Amniotic epithelial cell (primary cell): Measurements from ENCODE around the gene SGSM2.
A peak's percentile ranks its signal among the peaks of the same experiment; 100 is the strongest.

ENCODE experiments used
- DNase-seq: peaks from one replicate; pipeline ENCODE4 v3.0.0-alpha.2; 2010; ENCODE audit warnings: low read depth

The SGSM2 gene

DNA sequence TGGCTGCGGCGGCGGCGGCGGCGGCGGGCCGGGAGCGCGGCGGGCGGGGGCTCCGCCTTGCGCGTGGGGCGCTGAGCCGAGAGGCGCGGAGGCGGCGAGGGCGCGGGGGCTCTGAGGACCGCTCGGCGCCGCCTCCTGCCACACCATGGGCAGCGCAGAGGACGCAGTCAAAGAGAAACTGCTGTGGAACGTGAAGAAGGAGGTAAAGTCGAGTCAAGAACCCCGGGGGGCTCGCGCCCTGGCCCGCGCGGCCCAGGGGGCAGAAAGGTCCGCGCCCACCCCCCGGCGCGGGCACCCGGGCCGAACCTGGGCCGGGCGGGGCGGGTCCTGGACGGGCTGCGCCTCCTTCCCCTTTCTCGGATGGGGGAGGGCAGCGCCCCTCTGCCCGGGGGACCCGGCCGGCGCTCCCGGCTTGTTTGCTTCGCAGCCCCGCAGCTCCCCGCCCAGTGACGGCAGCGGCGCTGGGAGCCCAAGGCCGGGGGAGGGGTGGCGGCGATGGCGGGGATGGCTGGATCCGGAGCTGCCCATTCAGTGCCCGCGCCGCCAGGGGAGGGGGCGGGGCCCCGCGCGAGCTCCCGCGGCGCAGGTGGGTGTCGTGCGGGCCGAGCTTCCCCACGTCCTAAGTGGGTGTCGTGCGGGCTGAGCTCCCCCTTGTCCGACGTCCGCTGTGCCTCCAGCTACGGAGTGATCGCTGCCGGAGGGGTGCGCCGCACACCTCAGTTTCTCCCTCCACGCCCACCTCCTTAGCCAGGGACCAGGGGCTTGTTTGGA lies 428 bp downstream of the SGSM2 start:
- DNase-seq = peak; percentile 51

DNA sequence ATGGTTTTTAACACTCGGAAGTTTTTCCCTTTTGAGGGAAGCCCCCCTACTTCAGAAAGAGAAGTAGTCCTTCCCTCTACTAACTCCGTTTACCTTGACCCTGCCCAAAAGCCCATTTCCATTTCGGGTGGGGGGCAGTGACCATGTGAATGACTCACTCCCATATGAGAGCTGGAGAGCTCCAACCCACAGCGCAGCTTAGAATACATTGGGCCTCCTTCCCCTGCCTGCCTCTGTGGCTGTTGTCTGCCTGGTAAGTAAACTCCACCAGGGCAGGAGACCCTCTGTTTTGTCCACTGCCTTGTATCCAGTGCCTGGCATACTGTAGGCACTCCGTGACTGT lies 985 bp downstream of the SGSM2 start:
- no peak for DNase-seq

DNA sequence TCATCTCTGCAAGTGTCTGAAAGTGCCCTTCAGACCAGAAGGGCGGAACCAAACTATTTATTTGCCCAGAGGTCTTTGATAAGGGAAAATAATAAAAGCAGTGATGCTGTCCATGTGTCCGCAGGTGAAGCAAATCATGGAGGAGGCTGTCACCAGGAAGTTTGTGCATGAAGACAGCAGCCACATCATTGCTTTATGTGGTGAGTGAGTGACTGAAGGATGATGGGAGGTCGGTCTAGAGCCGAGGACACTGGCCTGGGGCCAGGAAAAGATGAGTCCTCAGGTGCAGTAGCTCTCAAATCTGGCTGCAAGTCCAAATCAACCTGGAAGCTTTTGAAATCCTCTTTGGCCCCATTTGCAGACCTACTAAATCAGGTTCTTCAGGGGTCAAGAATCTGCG lies 6.1 kb downstream of the SGSM2 start:
- no peak for DNase-seq

DNA sequence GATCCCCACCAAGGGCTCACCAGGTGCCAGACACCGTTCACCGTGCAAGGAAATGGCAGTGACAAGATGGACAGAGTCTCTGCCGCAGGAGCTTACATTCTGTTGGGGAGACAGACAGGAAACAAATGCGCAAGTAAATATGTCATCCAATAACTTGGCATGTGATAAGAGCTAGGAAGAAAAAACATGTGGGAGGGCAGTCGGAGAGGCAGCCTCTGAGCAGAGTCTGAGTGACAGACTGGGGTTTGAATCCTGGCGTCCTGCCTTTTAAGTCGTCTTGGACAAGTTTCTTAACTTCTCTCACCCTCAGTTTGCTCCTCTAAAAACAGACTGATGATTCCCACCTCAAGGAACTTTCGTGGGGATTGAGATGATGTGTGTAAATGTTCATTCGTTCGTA lies 7.2 kb downstream of the SGSM2 start:
- DNase-seq = no peak

DNA sequence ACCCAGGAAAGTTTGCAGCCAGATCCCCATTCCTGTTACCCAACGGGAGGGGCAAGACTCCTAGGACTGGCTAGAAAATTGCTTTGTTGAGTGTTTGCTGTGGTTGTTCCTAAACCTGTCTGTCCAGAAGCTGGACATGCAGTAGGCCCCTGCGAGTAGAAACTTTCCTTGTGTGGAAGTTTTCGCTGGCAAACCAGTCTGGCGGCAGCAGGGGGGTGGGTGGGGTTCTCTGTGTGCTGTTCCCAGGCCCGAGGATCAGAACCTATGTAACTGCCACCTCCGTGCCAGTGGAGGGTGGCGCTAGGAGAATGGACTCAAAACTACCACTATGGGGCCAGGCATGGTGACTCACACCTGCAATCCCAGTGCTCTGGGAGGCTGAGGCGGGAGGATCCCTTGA lies 9.2 kb downstream of the SGSM2 start:
- DNase-seq = no peak

DNA sequence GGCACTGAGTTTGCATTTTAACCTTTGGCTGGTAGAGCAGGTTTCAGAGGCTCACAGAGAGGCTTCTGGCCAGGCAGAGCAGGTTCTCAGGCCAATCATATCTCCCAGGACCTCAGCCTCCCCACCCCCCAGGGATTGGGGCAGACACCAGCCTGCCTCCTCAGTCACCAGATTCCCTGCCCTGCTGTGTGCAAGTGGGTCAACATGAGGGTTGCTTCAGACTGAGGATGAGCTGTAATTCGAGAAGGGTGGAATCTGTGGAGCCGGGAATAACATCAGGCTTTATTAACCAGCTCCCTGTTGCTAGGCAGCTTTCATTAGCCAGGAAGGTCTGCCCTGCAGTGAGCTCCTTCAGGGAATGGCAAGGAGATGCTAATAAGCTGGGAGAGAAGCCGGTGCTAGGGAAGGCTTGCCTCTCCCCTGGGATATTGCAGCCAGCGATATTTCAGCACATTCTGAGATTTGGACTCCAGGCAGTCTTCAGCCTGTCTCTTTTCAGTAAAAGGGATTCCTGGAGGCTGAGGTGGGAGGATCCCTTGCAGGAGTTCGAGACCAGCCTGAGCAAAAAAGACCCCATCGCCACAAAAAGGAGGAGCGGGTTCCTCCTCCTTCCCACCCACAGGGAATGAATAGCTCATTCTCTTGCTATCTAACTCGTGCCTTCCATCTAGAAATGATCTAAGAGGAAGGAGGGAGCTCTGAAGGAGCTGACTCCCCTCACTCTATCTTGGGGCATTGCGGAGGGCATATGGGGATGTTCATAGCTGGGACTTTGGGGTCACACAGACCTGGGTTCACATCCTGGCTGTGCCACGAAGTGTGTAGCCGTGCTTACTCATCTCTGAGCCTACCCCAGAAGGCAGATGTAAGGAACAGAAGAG lies 10.7 kb downstream of the SGSM2 start:
- DNase-seq = peak; percentile 96

DNA sequence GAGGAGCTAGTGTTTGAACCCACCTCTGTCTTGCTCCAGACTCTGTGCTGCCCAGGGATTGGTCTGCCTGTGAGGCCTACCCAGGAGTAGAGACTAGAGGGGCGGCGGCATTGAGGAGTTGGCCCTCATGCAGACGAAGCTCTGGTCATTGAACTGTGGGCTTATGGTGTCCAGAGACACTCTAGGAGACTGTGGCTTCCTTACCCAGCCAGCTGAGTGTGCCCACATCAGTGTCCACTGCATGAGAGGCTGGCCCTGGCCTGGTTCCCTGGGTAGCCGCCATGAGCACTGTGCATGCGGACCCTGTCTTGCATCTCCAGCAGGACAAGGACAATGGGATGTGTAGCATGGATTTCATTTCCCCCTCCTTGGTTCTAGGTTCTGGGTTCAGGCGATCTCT lies 14.0 kb downstream of the SGSM2 start:
- DNase-seq = no peak

DNA sequence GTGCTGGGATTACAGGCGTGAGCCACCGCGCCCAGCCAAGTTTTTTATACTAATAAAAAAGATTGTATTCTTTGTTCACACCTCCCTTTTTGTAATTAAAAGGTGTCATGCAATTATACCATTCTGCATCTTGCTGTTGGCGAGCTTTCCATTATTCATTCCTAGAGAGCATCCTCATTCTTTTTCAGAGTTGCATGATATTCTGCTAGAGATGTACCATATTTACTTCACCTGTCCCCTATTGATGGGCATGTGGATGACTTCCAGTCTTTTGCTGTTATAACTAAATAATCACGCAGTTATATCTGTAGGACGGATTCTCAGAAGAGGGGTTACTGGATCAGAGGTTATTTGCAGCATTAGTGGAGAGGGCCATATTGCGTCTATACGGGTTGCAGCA lies 17.0 kb downstream of the SGSM2 start:
- no peak for DNase-seq

DNA sequence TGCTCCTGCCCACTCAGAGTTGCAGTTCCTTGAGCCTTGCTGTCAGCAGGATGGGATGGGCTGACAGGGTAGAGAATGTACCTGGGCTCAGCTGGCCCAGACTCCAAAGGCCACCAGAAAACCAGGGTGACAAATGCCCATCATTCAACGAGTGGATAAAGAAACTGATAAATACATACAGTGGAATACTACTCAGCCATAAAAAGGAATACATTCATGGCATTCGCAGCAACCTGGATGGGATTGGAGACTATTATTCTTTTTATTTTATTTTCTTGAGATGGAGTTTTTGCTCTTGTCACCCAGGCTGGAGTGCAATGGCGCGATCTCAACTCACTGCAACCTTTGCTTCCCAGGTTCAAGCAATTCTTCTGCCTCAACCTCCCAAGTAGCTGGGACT lies 19.9 kb downstream of the SGSM2 start:
- DNase-seq = no peak

DNA sequence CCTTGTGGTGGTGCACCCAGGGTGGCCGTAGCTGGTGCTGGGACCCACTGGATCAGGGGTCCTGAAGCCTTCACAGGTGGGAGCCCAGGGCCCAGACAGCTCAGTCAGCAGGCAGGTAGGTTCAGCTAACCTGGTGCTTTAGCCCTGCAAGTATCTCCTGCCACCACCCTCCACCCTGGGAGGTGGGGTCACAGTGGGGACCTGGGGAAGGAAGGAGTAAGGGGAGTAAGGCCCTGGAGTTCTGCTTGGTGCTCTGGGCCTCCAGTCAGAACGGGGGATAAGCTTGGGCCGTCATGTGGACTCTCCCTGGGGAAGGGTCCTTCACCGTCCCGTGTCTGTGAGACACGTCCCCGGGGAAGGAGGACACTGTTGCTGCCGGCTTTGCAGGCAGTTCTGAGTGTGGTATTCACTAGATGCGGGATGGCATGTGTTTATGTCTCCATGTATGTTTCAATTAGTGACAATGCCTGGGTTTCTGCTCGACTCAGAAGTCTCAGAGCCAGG lies 20.7 kb downstream of the SGSM2 start:
- no peak for DNase-seq

DNA sequence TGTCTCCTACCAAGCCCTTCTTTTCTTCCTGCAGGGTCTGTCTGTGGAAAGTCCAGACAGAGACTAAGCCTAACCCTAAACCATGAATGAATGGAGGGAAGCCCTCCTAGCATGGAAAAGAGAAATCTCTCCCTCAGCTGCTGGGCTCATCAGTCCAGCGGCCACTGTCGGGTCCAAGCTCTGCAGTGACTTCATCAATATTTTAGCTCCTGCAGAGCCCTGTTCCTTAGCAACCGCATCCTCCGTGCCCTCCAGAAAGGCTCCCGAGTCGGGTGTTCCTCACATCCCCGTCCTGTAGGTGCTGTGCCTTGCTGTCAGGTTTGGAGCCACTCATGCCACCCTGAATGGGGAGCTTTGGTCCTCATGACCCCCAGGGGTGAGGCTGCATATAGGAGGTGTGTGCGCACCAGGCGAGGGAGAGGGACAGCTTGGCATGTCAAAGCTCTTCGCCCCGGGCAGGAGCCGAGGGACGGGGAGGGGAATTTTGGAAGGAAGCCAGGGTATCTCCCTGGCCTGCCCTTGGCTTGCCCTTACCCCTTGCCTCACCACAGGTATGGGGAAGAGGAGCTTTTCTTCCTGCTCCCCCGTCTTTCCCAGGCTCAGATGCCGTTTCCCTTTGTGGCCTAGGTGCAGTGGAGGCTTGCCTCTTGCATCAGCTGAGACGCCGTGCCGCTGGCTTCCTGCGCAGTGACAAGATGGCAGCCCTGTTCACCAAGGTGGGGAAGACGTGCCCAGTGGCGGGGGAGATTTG lies 23.9 kb downstream of the SGSM2 start:
- no peak for DNase-seq

DNA sequence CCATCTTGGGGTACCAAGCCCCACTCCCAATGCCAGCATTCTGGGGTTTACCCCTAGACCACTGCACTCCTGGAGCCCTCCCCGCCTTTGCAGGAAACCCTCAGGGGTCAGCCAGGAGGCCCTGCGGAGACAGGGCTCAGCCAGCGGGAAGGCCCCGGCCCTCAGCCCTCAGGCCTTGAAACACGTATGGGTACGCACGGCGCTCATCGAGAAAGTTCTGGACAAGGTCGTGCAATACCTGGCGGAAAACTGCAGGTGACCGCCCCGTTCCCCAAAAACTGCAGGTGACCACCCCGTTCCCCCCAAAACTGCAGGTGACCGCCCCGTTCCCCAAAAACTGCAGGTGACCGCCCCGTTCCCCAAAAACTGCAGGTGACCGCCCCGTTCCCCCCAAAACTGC lies 24.7 kb downstream of the SGSM2 start:
- no peak for DNase-seq

DNA sequence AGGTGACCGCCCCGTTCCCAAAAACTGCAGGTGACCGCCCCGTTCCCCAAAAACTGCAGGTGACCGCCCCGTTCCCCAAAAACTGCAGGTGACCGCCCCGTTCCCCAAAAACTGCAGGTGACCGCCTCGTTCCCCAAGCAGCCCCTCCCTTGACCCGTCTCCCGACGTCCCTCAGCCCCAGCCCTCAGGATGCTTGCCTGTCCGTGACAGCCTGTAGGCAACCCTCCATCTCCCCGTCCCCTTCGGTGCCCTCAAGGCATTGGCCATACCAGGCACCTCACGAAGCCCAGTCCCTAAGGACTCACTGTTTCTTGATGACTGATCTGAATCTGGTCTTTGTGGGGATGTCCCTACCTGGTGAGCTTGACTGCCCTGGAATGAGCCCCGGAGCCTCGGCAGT lies 25.1 kb downstream of the SGSM2 start:
- DNase-seq = no peak

DNA sequence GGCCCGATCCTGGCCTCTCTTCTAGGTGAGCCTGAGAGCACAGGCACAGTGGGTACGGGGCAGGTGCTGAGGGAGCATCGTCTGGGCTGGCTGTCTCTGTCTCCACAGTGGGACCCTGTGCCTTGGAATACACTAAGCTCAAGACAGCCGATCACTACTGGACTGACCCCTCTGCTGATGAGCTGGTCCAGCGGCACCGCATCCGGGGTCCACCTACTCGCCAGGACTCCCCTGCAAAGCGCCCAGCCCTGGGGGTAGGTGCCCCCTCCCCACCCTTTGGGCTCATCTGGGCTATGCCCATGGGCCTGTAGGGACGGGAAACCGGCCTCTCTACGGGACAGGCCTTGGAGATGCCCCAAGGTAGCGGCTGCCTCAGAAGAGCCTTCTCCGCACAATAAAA lies 25.6 kb downstream of the SGSM2 start:
- DNase-seq = no peak

DNA sequence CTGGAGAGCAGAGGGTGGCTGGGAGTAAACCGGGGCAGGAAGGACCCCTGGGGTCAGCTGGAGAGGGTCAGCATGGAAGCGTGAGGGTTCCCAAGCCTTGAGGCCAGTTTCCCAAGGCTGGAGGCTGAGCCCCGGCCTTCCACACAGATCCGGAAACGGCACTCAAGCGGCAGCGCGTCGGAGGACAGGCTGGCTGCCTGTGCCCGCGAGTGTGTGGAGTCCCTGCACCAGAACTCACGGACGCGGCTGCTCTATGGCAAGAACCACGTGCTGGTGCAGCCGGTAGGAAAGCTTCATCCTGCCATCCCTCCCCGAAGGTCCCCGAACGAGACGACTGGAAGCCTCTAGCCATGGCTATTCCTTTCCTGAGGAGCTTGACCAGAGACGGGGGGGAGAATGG lies 26.0 kb downstream of the SGSM2 start:
- DNase-seq = no peak

DNA sequence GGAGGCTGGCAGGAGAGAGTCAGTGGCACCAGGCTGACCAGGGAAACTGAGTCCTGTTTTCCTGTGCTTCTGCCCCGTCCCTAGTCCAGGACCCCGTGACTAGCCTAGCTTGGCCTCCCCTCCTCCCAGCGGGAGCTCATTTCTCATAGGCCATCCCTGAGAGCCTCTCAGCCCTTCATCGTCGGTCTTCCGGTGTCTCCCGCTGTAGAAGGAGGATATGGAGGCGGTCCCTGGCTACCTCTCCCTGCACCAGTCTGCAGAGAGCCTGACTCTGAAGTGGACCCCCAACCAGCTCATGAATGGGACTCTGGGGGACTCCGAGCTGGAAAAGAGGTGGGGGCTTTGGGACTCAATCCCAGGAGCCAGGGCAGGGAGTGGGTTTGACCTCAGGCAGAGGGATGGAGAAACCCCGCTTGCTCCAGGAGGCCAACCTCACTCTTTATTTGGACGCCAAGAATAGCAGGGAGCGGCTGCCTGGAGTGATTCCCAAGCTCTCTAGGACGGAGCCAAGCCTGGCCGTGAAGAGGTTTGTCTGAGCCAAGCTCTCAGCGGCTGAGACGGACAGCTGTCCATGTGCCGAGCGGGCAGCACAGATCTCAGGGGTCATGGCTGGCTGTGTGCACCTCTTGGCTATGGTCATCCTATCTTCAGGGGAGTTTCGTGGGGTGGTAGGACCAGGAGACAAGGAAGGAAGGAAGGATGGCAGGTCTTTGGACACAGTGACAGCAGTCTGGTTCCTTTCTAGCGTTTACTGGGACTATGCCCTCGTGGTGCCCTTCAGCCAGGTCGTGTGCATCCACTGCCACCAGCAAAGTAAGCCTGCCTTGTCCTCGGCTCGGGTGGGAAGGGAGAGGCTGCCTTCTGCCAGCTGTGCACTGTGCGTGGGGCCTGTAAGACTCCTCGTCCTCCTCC lies 26.8 kb downstream of the SGSM2 start:
- no peak for DNase-seq

DNA sequence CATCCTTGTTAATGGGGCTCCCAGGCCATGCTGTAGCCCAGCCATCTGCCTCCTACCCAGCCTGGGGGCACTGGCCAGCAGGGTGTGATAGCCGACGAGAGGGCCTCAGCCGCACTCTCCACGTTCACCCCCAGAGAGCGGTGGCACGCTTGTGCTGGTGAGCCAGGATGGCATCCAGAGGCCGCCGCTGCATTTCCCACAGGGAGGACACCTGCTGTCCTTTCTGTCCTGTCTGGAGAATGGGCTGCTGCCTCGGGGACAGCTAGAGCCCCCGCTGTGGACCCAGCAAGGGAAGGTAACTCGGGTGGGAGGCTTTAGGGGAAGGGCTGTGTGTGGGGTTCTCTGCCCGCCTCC lies 27.4 kb downstream of the SGSM2 start:
- DNase-seq = no peak

DNA sequence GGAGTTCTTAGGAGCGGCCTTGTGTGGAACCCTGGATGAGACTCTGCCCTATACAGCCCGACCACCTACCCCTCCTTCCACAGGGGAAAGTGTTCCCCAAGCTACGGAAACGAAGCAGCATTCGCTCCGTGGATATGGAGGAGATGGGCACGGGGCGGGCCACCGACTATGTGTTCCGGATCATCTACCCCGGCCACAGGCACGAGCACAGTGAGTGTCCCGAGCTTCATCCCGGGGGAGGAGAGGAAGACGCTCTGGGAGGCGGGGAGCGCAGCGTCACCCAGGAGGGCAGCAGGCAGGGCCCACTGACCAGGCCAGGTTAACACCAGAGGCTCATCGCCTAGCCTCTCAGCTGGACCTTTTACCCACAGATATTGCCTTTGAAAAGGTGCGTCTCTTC lies 27.8 kb downstream of the SGSM2 start:
- DNase-seq = no peak

DNA sequence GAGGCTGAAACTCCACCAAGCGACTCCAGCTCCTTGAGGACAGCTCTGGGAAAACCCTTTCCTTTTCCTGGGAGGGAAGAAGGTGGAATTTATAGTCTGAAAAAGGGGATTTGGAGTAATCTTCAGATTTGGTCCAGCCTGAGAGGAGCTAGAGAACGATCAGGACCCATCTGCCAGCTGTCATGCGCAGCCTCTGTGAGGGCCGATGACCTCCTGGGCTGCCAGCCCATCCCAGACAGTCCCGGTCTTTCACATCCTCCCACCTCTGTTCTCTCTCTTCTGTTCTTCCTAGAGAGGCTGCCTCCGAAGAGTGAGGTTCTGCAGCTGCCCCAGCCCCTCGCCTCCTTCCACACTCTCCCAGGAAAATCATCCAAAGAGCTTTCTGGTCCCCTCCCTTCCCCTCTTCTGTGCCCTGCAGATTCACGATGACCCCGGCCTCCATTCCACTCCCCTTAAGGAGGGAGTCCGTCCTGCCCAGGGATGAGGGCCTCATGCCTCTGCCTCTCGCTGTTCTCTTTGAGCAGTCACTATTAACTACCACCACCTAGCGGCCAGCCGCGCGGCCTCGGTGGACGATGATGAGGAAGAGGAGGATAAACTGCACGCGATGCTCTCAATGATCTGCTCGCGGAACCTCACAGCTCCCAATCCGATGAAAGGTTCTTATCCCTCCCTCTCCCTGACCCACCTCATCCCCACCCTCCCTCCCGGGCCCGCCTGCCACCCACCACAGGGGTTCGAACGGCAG lies 29.6 kb downstream of the SGSM2 start:
- no peak for DNase-seq

DNA sequence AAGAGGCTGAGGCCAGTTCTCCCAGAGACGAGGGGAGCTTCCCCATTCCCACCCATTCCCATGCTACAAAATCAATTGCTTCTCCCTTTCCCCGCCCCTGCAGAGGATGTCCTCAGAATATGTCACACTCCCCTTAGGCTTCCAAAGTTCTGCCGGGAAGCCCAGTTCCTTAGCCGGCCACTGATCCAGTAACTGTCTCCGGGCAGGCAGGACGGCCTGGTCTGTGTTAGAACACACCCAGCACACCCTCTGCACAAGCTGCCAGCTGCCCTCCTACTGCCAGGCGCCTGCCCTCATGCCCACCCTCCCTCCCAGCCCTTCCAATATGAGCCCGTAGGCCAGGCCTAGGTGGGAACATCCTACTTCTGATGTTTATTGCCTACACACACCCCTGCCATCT lies 31.1 kb downstream of the SGSM2 start:
- no peak for DNase-seq

DNA sequence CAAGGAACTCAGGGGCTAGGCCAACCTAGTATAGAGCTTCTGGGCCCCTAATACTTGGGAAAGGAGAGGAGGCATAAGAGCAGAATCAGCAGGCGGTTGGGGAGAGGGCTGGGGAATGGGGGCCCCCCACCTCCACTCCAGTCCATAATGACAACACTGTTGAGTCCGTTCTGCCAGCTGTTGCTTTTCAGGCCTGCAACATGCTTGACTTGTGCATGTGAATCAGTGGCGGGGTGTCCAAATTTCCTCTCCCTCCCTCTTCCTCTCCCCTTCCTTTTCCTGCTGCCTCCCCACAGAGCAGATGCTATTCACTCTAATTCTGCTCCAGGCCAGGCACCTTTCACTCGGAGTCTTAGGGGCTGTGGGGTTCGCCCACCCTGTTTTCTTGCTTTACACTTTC lies 31.7 kb downstream of the SGSM2 start:
- no peak for DNase-seq
